ENCODE results near the gene SRPK2.

DNA sequence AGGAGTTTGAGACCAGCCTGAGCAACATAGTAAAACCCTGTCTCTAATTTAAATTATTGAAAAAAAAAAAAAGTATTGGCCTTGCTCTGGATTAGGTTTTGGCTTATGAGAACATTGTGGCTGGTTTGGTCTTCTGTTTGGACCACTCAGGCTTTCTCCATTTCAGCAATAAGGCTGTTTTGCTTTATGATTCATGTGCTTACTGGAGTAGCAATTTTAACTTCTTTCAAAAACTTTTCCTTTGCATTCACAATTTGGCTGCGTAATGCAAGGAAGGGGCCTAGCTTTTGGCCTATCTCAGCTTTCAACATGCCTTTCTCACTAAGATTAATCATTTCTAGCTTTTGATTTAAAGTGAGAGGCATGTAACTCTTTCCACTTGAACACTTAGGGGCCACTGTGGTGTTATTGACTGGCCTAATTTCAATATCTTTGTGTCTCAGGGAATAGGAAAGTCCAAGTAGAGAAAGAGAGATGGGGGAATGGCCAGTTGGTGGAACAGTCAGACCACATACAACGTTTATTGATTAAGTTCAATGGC, 38.0 kb upstream of the SRPK2 start:
- TF ChIP-seq, protein P1, sequence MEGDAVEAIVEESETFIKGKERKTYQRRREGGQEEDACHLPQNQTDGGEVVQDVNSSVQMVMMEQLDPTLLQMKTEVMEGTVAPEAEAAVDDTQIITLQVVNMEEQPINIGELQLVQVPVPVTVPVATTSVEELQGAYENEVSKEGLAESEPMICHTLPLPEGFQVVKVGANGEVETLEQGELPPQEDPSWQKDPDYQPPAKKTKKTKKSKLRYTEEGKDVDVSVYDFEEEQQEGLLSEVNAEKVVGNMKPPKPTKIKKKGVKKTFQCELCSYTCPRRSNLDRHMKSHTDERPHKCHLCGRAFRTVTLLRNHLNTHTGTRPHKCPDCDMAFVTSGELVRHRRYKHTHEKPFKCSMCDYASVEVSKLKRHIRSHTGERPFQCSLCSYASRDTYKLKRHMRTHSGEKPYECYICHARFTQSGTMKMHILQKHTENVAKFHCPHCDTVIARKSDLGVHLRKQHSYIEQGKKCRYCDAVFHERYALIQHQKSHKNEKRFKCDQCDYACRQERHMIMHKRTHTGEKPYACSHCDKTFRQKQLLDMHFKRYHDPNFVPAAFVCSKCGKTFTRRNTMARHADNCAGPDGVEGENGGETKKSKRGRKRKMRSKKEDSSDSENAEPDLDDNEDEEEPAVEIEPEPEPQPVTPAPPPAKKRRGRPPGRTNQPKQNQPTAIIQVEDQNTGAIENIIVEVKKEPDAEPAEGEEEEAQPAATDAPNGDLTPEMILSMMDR (IDR thresholded peaks at IDR 0.05) = no peak
- no peak for TF ChIP-seq POLR2A (IDR thresholded peaks at IDR 0.05)
- no peak for TF ChIP-seq POLR2AphosphoS5 (IDR thresholded peaks at IDR 0.05)

All from prostate gland (tissue), 2 donors.